Calu3 (cell line): ENCODE data around the gene EMP2. TPM values are rescaled to one million over a fixed set of nuclear protein-coding genes. Genes with fewer than 3 reads are reported as not detected.

Source experiments
- BruUV-seq: library from RNA; stranded (reverse); fragments of 400-500 nt; replicated peaks from 2 replicates; lab custom pipeline; 2021; lab: Mats Ljungman, UMichigan
- CTCF ChIA-PET: fragments of 300-600 bp; sonication (Branson Sonifier 250); formaldehyde crosslinking; loops from one replicate; lab custom pipeline; 2022; ENCODE audit warnings: antibody characterized with exemption; lab: Charles Lee
- DNase-seq: peaks from one replicate; pipeline ENCODE4 v3.0.0; 2022
- H3K27ac Mint-ChIP-seq: one replicate; pipeline ENCODE4 v1.8.0; 2022; ENCODE audit warnings: mixed read lengths; ENCODE audit not compliant: unreplicated experiment
- H3K27me3 Mint-ChIP-seq: one replicate; pipeline ENCODE4 v1.8.0; 2022; ENCODE audit warnings: mixed read lengths; ENCODE audit not compliant: unreplicated experiment
- H3K36me3 Mint-ChIP-seq: one replicate; pipeline ENCODE4 v1.8.0; 2022; ENCODE audit warnings: mild to moderate bottlenecking, moderate library complexity, mixed read lengths; ENCODE audit not compliant: insufficient read depth, unreplicated experiment
- H3K4me1 Mint-ChIP-seq: one replicate; pipeline ENCODE4 v1.8.0; 2022; ENCODE audit warnings: mild to moderate bottlenecking, low read depth, mixed read lengths; ENCODE audit not compliant: unreplicated experiment
- H3K4me3 Mint-ChIP-seq: one replicate; pipeline ENCODE4 v1.8.0; 2022; ENCODE audit warnings: mild to moderate bottlenecking, low read depth, moderate library complexity, mixed read lengths; ENCODE audit not compliant: unreplicated experiment
- H3K9me3 Mint-ChIP-seq: one replicate; pipeline ENCODE4 v1.8.0; 2022; ENCODE audit warnings: low read depth, mixed read lengths; ENCODE audit not compliant: unreplicated experiment
- CTCF ChIP-seq: fragments of 200-600 bp; IDR thresholded peaks from one replicate; pipeline ENCODE4 v1.8.0; 2022; ENCODE audit warnings: antibody characterized with exemption; ENCODE audit not compliant: unreplicated experiment
- intact Hi-C: fragments of 100-400 bp; cut with micrococcal nuclease; formaldehyde crosslinking; loops from one replicate; pipeline ENCODE4 v1.10.0; 2022; ENCODE audit not compliant: unreplicated experiment
- total RNA-seq: library from RNA; stranded (reverse); gene quantifications from 2 replicates; pipeline ENCODE4 v1.2.3, GENCODE V29; 2022

EMP2 gene
- total RNA-seq, 1 experiment from 2014 or later, result 73.9 TPM

GRCh38 chr16:10580883-10581247 lies 467 bp upstream of the EMP2 start:
- DNase-seq, result no peak
- TSS peak; percentile 43 for BruUV-seq
- TF ChIP-seq CTCF, result no peak
- peak overlapping the region; percentile 83 for H3K4me3 Mint-ChIP-seq
- H3K9me3 Mint-ChIP-seq, result no peaks in the 10 kb centered on the region
- peaks cover 43% of the 10 kb centered on the region for H3K36me3 Mint-ChIP-seq
- intact Hi-C loops, result no loop called here
- H3K27me3 Mint-ChIP-seq, result peaks cover 14% of the 10 kb centered on the region
- H3K27ac Mint-ChIP-seq, result peak overlapping the region; percentile 32
- CTCF ChIA-PET, result interaction anchor here (1.2 to 1.4 kb wide), 4 partner anchors 14 to 163 kb away, joined by 3 to 5 read pairs (median 3); partner anchors contain the start of gene NUBP1
- H3K4me1 Mint-ChIP-seq, result peaks cover 41% of the 10 kb centered on the region

- peak overlapping the region; percentile 56 for H3K27ac Mint-ChIP-seq
- TSS peak; percentile 60 for BruUV-seq
- no peak for DNase-seq
- CTCF ChIA-PET, result interaction anchor here (0.6 to 1.4 kb wide), 8 partner anchors 12 to 164 kb away, joined by 3 to 5 read pairs (median 3); partner anchors contain the start of gene NUBP1
- peaks cover 43% of the 10 kb centered on the region for H3K36me3 Mint-ChIP-seq
- no peaks in the 10 kb centered on the region for H3K9me3 Mint-ChIP-seq
- H3K27me3 Mint-ChIP-seq, result peaks cover 14% of the 10 kb centered on the region
- peak overlapping the region; percentile 83 for H3K4me3 Mint-ChIP-seq
- H3K4me1 Mint-ChIP-seq, result peaks cover 41% of the 10 kb centered on the region
- TF ChIP-seq CTCF, result no peak
- intact Hi-C loops, result loop anchor here (5.0 to 10.0 kb wide), 3 partner anchors 55 to 338 kb away; no protein-coding TSS in a partner anchor
Measured at GRCh38 chr16:10579575-10579964, 828 bp downstream of the EMP2 start.

DNA sequence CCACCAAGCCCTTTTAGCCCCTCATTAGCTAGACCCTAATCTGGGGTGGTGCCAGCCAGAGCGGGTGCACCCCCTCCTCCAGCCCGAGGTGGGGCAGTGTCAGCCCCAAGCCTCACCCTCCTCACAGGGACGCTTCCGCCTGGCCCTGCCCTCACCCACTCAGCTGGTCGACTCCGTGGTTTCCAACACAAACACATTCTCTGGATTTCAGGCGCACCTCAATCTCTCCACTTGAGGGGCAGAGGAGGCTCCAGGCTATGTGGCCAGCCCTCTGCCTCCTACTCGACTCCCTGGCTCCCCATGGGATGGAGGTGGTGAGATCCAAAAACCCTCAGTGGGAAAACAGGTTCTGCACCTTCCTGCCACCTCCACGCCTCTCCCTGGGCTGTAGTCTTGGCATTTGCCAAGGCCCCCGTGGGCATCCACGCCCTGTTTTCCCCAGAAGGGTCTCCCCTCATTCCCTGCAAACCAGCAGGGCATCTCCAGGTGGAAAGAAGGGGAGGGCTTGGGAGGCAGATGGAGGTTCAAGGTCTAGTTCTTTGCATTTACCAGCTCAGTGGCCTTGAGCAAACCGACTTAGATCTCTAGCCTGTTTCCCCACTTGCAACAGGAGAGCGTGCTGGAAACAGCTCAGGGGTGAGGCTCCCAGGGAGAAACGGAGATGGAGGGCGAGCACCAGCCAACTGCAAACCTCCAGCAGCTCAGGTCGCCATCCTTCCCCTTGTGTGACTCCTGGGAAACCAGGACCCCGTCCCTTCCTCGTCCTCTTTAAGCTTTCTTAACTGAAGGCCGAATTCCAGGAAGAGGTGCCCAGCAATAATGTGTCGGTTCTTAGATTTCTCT lies 1.7 kb downstream of the EMP2 start:
- H3K36me3 Mint-ChIP-seq, result peaks cover 43% of the 10 kb centered on the region
- peak overlapping the region; percentile 56 for H3K27ac Mint-ChIP-seq
- H3K4me3 Mint-ChIP-seq, result peak overlapping the region; percentile 83
- no TSS peak for BruUV-seq
- intact Hi-C loops, result loop anchor here (5.0 to 10.0 kb wide), 3 partner anchors 54 to 339 kb away; no protein-coding TSS in a partner anchor
- CTCF ChIA-PET, result interaction anchor here (0.6 to 1.4 kb wide), 10 partner anchors 11 to 165 kb away, joined by 3 to 5 read pairs (median 3); partner anchors contain the start of gene NUBP1
- no peaks in the 10 kb centered on the region for H3K9me3 Mint-ChIP-seq
- peaks cover 10% of the 10 kb centered on the region for H3K27me3 Mint-ChIP-seq
- peaks cover 41% of the 10 kb centered on the region for H3K4me1 Mint-ChIP-seq
- peak; percentile 64 for DNase-seq
- no peak for TF ChIP-seq CTCF

DNA sequence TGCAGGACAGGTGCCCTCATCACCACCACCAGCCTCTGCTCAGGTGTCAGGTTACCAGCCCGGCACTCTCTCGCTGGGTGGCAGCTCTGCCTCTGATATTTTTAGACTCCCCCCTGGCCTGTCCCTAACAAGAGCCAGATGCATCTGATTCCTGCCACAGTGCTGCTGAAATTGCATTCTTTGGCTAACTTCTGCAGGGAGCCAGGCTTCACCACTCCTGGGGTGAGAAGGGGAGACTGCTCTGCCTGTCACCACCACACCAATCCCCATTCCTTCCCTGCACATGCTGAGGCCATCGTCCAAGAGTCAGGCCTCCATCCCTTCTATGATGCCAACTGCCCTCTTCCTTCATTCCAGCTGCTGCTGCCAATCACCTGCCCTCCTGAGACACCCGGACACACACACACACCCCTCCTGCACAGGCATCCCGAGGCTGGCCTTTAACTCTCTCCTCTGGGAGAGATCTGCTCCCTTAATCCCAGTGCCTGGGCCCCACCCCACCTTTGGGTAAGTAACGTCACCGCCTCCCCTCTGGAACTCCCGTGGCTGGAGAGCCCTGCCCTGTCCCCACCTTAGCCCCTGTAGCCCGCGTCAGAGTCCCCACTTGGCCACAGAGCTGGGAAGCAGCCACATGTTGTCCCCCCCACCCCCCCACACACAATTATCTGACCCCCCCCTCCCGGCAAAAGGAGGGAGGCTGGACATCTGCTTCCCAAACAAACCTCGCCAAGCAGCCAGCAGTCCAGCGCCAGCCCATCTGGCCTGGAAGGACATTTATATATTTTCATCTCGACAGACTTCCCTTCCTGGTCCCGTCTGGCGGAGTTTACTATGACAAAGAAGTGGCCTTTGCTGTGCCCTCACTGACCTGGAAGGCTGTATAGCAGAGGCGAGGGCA lies 2.8 kb downstream of the EMP2 start:
- CTCF ChIA-PET, result interaction anchor here (0.6 to 1.4 kb wide), 6 partner anchors 56 to 1137 kb away, joined by 3 to 5 read pairs (median 4); partner anchors contain the start of gene NUBP1
- peak; percentile 34 for DNase-seq
- peaks cover 43% of the 10 kb centered on the region for H3K36me3 Mint-ChIP-seq
- no peak for TF ChIP-seq CTCF
- H3K9me3 Mint-ChIP-seq, result no peaks in the 10 kb centered on the region
- H3K4me1 Mint-ChIP-seq, result peaks cover 41% of the 10 kb centered on the region
- intact Hi-C loops, result loop anchor here (5.0 to 10.0 kb wide), 3 partner anchors 53 to 340 kb away; no protein-coding TSS in a partner anchor
- no peaks in the 10 kb centered on the region for H3K27me3 Mint-ChIP-seq
- H3K27ac Mint-ChIP-seq, result peak overlapping the region; percentile 56
- no TSS peak for BruUV-seq
- H3K4me3 Mint-ChIP-seq, result peak overlapping the region; percentile 83
